Stimulated activated CD8-positive, alpha-beta memory T cell treated with anti-CD3 and anti-CD28 coated beads, Interleukin-7, amount 100 ng/mL, for 48 hours (primary cell): ENCODE measurements around the gene SMYD5.
"Not testable (repeated sequence)": the region's sequence is repeated elsewhere in the genome, so short reads cannot be mapped to it uniquely, and the experiment has no call there.

Experiments used
- DNase-seq, 2 donors: peaks; one replicate each; pipeline ENCODE4 v3.0.0-alpha.2; 2020; ENCODE audit warnings: low read depth in 1 of 2; ENCODE audit errors: extremely low read depth in 1 of 2

The SMYD5 gene

DNA sequence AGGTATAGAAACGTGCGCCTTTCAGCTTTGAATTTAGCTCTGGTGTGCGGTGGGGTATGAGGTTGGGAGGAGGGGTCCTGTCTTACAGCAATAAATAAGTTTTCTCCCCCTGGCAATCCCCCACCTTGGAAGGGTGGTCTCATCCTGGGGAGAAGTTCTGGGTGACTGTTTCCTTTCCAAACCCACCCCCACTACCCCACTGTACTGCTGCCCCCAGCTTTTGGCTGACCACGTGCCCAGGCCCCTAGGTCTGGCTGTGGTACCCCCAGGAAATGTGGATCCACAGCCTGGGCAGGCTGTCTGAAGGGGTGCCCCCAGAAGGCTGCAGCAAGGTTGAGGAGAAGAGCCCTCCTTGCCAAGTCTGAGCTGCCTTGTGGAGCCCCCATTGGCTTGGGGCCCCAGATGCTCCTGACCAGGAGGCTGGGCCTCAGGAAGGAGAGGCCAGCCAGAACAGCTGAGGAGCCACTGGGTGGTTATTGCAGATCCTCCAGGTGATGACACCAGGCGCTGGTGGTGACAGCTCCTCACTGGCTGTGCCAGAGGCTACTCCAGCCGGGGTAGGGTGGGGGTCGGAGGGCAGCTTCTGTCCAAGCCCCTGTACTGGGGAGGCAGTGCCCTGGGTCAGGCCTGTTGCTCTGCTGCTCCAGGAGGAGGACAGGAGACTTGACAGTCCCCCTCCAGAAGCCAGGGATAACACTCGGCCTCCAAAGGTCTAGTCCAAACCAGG lies 44.3 kb downstream of the SMYD5 start:
- no peak for DNase-seq

DNA sequence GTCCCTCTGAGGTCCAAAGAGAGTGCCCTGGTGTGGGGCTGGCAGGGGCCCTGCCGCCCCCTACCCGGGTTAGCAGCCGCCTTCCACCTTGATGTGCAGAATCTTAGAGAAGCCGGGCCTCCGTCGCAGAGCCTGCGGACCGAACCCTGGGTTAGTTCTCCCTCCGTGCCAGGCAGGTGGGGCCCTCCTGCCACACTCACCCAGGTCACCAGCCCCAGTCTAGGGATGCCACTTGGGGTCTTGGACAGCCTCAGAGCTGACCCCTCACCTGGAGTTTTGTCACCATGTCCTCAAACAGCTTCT lies 44.8 kb downstream of the SMYD5 start:
- DNase-seq, result no peak

GRCh38 chr2:73259276-73259675 lies 45.2 kb downstream of the SMYD5 start:
- no peak for DNase-seq

DNA sequence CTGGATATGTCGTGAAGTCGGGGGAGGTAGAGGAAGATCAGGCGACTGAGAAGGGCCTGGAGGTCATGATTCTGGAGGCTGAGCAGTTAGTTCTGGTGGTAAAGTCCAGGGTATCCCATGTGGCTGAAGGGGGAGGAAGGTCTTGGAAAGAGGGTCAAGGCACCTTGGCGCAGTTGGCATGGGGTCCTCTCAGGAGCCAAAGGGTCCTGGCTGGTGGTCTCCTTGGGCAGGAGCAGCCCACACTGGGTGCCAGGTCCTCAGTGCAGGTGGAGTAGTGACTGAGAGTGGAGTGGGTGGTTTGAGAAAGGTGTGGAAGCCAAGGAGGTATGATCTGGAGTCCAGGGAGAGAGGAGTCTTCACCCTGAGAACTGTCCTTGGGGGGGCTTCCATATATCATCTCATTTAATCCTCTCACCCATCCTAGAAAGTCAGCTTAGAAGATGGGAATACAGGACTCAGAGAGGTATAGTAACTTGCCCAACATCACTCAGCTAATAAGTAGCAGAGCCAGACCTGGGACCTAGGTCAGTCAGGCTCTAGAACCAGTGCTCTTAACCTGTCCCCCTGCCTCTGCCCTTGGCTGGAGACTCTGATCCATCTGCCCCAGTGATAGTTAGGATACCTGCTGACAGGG lies 45.8 kb downstream of the SMYD5 start:
- DNase-seq, result no peak

DNA sequence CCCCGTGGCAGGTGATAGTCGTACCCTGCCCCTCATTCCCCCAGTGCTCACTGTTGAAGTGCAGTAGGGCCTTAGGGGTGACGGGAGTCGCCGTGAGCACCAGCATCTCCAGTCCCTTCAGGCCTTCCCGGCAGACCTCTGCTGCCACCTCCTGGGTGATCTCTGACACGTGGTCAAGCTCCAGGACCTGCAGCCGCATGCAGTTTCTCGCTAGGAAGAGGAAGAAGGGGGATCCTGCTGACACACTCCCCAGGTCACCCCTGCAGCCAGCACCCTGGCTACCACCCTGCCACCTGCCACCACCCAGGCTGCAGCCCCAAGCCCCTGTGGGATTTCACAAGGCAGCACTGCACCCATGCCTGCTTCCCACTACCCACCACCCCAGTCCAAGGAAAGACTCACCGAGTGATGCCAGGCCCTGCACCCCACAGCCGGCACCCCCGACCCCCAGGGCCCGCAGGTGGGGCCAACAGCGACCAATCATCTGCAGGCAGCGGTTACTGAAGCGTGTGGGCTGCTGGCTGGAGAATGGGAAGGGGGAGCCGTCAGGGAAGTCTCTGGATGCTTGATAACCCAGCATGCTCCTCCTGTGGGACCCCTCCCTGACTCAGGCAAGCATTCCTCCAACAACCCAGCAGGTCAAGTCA lies 46.4 kb downstream of the SMYD5 start:
- DNase-seq, result no peak

- no peak for DNase-seq
Observed at GRCh38 chr2:73262108-73262651, 48.1 kb downstream of the SMYD5 start.

DNA sequence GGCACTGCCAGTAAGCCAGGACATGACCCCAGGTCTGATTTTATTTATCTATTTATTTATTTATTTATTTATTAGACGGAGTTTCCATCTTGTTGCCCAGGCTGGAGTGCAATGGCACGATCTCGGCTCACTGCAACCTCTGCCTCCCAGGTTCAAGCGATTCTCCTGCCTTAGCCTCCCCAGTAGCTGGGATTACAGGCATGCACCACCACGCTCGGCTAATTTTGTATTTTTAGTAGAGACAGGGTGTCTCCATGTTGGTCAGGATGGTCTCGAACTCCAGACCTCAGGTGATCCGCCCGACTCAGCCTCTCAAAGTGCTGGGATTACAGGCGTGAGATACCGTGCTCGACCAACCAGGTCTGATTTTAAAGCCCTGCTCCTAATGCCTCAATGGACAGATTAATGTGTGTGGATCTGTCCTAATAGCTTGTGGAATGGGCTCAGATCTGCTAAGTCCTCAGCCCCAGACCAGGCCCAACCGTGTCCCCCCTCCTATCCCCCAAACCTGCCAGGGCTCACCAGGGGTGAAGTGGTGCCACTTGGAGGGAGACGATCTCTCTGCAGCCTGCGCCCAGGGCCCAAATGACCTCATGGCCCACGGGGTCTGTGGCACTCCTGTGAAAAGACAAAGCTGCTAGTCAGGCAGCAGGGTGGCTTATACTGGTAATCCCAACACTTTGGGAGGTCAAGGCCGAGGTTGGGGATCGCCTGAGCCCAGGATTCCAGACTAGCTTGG lies 48.8 kb downstream of the SMYD5 start:
- DNase-seq, result not testable (repeated sequence)

DNA sequence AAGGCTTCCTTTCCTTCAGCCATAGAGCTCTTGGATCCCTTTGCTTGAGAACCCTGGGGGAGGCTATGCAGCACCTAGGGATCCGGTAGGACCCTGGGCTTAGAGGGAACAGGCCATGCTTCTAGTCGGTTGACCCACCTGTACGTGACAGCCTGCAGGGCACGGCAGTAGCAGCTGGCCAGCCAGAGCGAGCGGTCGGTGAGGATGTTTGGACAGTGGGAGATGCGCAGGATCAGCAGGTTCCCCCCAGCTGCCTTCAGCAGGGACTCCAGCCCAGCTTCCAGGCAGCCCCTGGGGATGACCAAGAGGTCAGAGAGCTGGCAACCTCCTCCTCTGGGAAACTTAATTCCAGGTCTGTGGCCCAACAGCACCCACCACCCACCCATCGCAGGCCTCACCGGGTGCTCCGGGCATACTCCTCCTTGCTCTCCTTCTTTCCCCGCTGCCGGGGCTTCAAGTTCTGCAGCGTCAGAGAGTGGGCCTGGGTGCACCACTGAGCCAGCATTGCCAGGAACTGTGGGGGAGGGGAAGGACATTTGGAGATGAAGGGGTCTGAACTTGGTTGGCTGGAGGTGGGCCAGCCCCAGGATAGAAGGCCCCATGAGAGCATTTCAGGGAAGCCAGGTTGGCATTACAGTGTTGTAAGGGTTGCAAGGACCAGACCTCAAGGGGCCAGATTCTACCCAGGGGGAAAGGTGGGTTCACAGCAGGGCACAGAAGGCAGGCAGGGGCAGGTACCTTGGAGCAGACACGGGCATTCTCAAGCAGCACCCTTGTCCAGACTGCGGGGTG lies 49.7 kb downstream of the SMYD5 start:
- DNase-seq, result no peak

- DNase-seq, result no peak
Observed at GRCh38 chr2:73264332-73264606, 50.2 kb downstream of the SMYD5 start.

DNA sequence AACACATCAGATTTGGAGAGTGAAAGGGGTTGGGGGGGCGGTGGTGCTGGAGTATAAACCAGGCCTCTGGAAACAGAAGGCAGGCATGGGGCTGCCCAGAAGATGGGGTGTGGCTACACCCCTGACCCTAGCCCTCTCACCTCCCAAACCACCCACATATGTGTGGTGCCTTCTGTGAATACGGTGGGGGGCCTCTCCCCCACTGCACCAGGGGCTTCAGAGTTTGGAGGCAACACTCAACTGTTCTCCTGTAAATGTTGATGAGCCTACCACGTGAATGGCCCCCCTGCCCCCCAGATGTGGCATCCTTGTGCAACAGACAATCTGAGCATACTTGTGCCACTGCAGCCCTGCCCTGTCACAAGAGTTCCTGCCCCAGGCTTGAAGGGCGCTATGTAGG lies 50.7 kb downstream of the SMYD5 start:
- no peak for DNase-seq

GRCh38 chr2:73265298-73266060 lies 51.4 kb downstream of the SMYD5 start:
- DNase-seq, result no peak

GRCh38 chr2:73266061-73266901 lies 52.2 kb downstream of the SMYD5 start:
- no peak for DNase-seq

- no peak for DNase-seq
Observed at GRCh38 chr2:73267008-73267407, 53.0 kb downstream of the SMYD5 start.

DNA sequence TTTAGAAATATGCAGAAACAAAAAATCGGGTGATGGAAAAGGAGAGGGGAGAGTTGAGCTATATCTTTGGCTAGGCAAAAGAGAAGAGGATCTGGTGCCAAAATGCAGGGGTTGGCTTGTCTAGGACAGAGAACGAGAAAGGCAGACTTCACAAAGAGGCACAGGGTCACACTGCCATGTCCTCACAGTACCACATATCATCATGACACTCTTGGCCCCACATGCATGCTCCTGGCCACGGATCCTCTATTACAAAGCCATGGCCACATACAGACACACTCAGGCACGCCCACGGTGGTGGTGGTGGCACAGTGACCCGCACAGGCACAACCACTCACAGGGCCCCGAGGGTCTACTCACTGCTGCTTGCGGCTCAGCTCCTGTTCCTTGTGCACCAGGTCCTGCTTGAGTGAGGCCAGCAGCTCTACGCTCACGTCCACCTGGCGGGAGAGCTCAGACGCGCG lies 54.4 kb downstream of the SMYD5 start:
- DNase-seq, result no peak

DNA sequence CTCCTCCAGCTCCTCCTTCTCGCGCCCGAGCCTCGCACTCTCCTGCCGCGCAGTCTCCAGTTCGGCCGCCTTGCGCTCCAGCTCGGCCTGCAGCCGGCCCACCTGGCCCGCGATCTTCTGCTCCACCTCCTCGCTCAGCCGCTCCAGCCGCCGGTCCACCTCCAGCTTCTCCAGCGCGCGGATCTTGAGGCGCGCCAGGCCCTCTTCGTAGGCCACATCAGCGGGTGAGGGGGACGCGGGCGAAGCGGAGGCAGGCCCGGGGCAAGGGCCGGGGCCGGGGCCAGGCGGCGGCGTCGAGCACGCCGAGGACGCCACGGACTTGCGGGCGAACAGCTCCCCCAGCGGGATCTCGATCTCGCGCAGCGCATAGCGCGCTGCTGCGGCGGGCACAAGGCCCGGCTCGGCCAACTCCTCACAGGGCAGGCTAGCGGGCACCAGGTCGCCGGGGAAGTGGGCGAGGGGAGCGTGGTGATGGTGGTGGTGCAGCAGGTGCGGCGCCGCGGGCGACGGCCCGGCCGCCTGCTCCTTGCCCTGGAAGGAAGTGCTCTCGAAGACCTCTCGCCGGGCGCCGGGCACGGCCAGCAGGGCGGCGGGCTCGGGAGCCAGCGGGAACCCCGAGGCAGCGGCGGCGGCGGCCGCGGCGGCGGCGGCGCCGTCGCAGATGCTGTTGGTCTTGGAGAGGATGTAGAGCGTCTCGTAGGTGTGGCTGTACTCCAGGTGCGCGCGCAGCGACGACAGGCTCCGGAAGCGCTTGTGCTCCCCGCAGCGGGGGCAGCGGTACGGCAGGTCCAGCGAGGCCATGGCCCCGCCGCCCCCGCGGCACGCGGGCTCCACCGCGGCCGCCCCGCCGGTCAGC lies 55.0 kb downstream of the SMYD5 start:
- no peak for DNase-seq

DNA sequence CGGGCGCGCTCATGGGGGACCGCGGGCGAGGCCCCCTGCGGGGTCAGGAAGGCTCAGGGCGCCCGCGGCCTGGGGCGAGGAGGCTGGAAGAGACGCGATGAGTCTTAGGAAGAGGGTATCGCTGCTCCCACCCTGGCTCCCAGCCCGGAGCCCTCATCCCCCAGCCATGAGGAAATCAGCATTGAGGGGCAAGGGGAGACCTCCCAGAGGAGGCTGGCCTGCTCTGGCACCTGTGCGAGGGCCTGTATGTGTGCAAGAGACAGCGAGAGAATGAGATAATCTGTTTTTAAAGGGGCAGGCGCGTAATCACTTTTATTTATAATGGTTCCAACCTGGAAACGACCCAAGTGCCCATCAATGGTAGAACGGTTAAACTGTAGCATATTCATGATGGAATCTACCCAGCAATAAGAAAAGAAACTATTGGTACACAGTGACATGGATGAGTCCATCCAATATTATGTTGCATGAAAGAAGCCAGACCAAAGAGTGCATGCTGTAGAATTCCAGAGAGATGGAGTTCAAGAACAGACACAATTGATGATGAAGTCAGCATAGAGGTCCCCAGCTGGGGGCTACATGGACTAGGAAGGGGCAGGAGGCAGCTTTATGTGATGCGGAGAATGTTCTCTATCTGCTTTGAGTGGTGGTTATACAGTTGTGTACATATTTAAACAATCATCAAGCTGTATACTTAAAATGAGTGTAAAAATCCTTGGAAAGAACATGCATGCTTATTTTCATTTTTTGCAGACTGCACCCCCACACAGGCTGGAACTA lies 55.8 kb downstream of the SMYD5 start:
- no peak for DNase-seq

DNA sequence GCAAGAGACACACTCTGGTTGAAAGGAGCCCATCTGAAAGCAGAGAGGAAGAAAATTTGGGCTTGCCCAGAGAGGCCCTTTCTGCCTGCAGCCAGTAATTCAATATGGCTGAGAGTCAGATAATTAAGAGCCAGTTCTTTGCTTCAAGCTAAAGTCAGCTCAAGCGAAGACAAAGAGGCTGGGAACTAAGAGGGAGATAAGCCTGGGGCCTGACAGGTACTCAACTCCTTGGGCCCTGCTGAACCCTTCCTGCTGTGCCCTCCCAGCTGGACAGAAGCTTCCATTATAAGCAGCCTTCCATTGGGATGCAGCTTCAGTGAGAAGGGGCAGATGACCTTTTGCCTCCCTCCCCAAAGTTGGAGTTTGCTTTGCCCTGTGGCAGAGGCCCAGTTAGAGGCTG lies 58.2 kb downstream of the SMYD5 start:
- DNase-seq, result no peak
